IMR-90 (cell line): Measurements from ENCODE around the gene ALDH1L2. TPM values are rescaled to one million over a fixed set of nuclear protein-coding genes. Genes with fewer than 3 reads are reported as not detected.

Experiments used
- ATAC-seq: fragments of 200-7000 bp; cut with Tn5 transposase; 2 replicates; pipeline ENCODE4 v1.9.1; 2020; ENCODE audit warnings: low read depth, mild to moderate bottlenecking, moderate library complexity
- BruUV-seq: library from RNA; stranded (reverse); fragments of 400-500 nt; replicated peaks from 2 replicates; lab custom pipeline; 2021; lab: Mats Ljungman, UMichigan
- CTCF ChIA-PET: fragments of 300-600 bp; formaldehyde crosslinking; extraction: SDS; loops from one replicate; lab custom pipeline; 2021; ENCODE audit warnings: antibody characterized with exemption; lab: Yijun Ruan, JAX
- POLR2A ChIA-PET: fragments of 300-600 bp; sonication (Branson Sonifier 250); formaldehyde crosslinking; loops from one replicate; lab custom pipeline; 2022; ENCODE audit warnings: antibody characterized with exemption; ENCODE audit not compliant: unreplicated experiment; lab: Charles Lee
- DNase-seq: peaks from one replicate; pipeline ENCODE4 v3.0.0; 2013
- H2AFZ ChIP-seq: replicated peaks from 2 replicates; pipeline ENCODE3; 2013; ENCODE audit warnings: low read length, mild to moderate bottlenecking; ENCODE audit not compliant: poor library complexity
- H2AK5ac ChIP-seq: 2 replicates; pipeline ENCODE4 v1.6.1; 2013; ENCODE audit warnings: low read depth, low read length, inconsistent platforms
- H2AK9ac ChIP-seq: replicated peaks from 2 replicates; pipeline ENCODE3; 2013; ENCODE audit warnings: mild to moderate bottlenecking, low read depth, low read length, moderate library complexity; ENCODE audit not compliant: poor library complexity
- H2BK120ac ChIP-seq: 2 replicates; pipeline ENCODE4 v1.6.1; 2013; ENCODE audit warnings: low read depth, low read length, inconsistent platforms
- H2BK15ac ChIP-seq: 3 replicates; pipeline ENCODE4 v1.6.1; 2013; ENCODE audit warnings: low read depth, low read length, inconsistent platforms
- H2BK20ac ChIP-seq: 2 replicates; pipeline ENCODE4 v1.6.1; 2013; ENCODE audit warnings: low read depth, mild to moderate bottlenecking, inconsistent platforms, low read length, moderate library complexity
- H2BK5ac ChIP-seq: 2 replicates; pipeline ENCODE4 v1.6.1; 2013; ENCODE audit warnings: mild to moderate bottlenecking, low read depth, low read length, inconsistent platforms; ENCODE audit not compliant: poor library complexity, severe bottlenecking
- H3K14ac ChIP-seq: replicated peaks from 2 replicates; pipeline ENCODE4 v1.6.1; 2013; ENCODE audit warnings: low read depth, low read length, inconsistent platforms
- H3K18ac ChIP-seq: 2 replicates; pipeline ENCODE4 v1.6.1; 2013; ENCODE audit warnings: low read depth, low read length, control low read depth
- H3K23ac ChIP-seq: 2 replicates; pipeline ENCODE4 v1.6.1; 2013; ENCODE audit warnings: low read depth, low read length, inconsistent platforms
- H3K27ac ChIP-seq: 2 replicates; pipeline ENCODE4 v1.5.1; 2013; ENCODE audit warnings: mild to moderate bottlenecking, control low read depth, low read length; ENCODE audit not compliant: insufficient read depth
- H3K27me3 ChIP-seq: 2 replicates; pipeline ENCODE4 v1.6.1; 2013; ENCODE audit warnings: low read length; ENCODE audit not compliant: control insufficient read depth, insufficient read depth
- H3K36me3 ChIP-seq: 2 replicates; pipeline ENCODE4 v1.6.1; 2013; ENCODE audit warnings: low read length, mixed read lengths; ENCODE audit not compliant: control insufficient read depth, insufficient read depth
- H3K4ac ChIP-seq: 2 replicates; pipeline ENCODE4 v1.6.1; 2013; ENCODE audit warnings: low read depth, low read length, inconsistent platforms
- H3K4me1 ChIP-seq: 2 replicates; pipeline ENCODE4 v1.6.1; 2013; ENCODE audit warnings: low read length, mixed read lengths; ENCODE audit not compliant: control insufficient read depth, insufficient read depth
- H3K4me2 ChIP-seq: 2 replicates; pipeline ENCODE4 v1.6.1; 2013; ENCODE audit warnings: low read depth, mild to moderate bottlenecking, control low read depth, low read length, moderate library complexity
- H3K4me3 ChIP-seq: 2 replicates; pipeline ENCODE4 v1.5.1; 2013; ENCODE audit warnings: low read depth, mild to moderate bottlenecking, control low read depth, low read length, moderate library complexity; ENCODE audit not compliant: insufficient read depth
- H3K56ac ChIP-seq: 2 replicates; pipeline ENCODE4 v1.6.1; 2013; ENCODE audit warnings: low read length, inconsistent platforms; ENCODE audit not compliant: insufficient read depth; ENCODE audit errors: extremely low read depth
- H3K79me1 ChIP-seq, 2 experiments: 2 replicates each; pipeline ENCODE4 v1.6.1; 2013; ENCODE audit warnings: low read length in 2 of 2, inconsistent platforms in 1 of 2, low read depth in 1 of 2
- H3K9ac ChIP-seq: 2 replicates; pipeline ENCODE4 v1.6.1; 2013; ENCODE audit warnings: low read depth, low read length, control low read depth
- H3K9me1 ChIP-seq: 2 replicates; pipeline ENCODE4 v1.6.1; 2013; ENCODE audit warnings: low read length, inconsistent platforms; ENCODE audit not compliant: insufficient read depth
- H3K9me3 ChIP-seq: 2 replicates; pipeline ENCODE4 v1.6.1; 2013; ENCODE audit warnings: low read length; ENCODE audit not compliant: control insufficient read depth, insufficient read depth
- H4K20me1 ChIP-seq: 2 replicates; pipeline ENCODE4 v1.6.1; 2013; ENCODE audit warnings: low read length, inconsistent platforms; ENCODE audit not compliant: insufficient read depth
- H4K5ac ChIP-seq: 2 replicates; pipeline ENCODE4 v1.6.1; 2013; ENCODE audit warnings: mild to moderate bottlenecking, low read depth, low read length, control low read depth
- H4K8ac ChIP-seq, 2 experiments: 2 replicates each; pipeline ENCODE4 v1.6.1; 2013; ENCODE audit warnings: low read depth in 2 of 2, low read length in 2 of 2, control low read depth in 1 of 2, inconsistent platforms in 1 of 2
- H4K91ac ChIP-seq: 2 replicates; pipeline ENCODE4 v1.6.1; 2013; ENCODE audit warnings: low read depth, low read length, inconsistent platforms; ENCODE audit not compliant: insufficient read depth
- BHLHE40 ChIP-seq: fragments of 150-350 bp; IDR thresholded peaks from 2 replicates; pipeline ENCODE4 v1.6.1; 2016; ENCODE audit warnings: mild to moderate bottlenecking, low read depth, low read length
- CEBPB ChIP-seq: IDR thresholded peaks from 2 replicates; pipeline ENCODE4 v1.6.1; 2012; ENCODE audit warnings: low read depth, low read length, improper control_type of control experiment
- CHD1 ChIP-seq: IDR thresholded peaks from 2 replicates; pipeline ENCODE4 v1.6.1; 2012; ENCODE audit warnings: low read depth, low read length, improper control_type of control experiment
- FOS ChIP-seq: fragments of 150-350 bp; IDR thresholded peaks from 2 replicates; pipeline ENCODE4 v1.6.1; 2016; ENCODE audit warnings: low read depth, low read length
- MAFK ChIP-seq: IDR thresholded peaks from 2 replicates; pipeline ENCODE4 v1.6.1; 2012; ENCODE audit warnings: low read depth, low read length, improper control_type of control experiment
- MAZ ChIP-seq: IDR thresholded peaks from 2 replicates; pipeline ENCODE4 v1.6.1; 2012; ENCODE audit warnings: low read depth, mild to moderate bottlenecking, low read length, improper control_type of control experiment, moderate library complexity, borderline replicate concordance
- MXI1 ChIP-seq: IDR thresholded peaks from 2 replicates; pipeline ENCODE4 v1.6.1; 2012; ENCODE audit warnings: low read depth, mild to moderate bottlenecking, low read length, moderate library complexity, borderline replicate concordance
- NFE2L2 ChIP-seq: fragments of 150-350 bp; IDR thresholded peaks from 2 replicates; pipeline ENCODE4 v1.6.1; 2016; ENCODE audit warnings: low read depth, mild to moderate bottlenecking, low read length
- POLR2A ChIP-seq: IDR thresholded peaks from 2 replicates; pipeline ENCODE4 v1.6.1; 2012; ENCODE audit warnings: mild to moderate bottlenecking, low read depth, low read length
- RAD21 ChIP-seq: IDR thresholded peaks from 2 replicates; pipeline ENCODE4 v1.6.1; 2012; ENCODE audit warnings: low read length, improper control_type of control experiment
- RCOR1 ChIP-seq: IDR thresholded peaks from 2 replicates; pipeline ENCODE4 v1.6.1; 2012; ENCODE audit warnings: mild to moderate bottlenecking, low read length, improper control_type of control experiment; ENCODE audit not compliant: insufficient replicate concordance
- RFX5 ChIP-seq: IDR thresholded peaks from 2 replicates; pipeline ENCODE4 v1.8.0; 2012; ENCODE audit warnings: low read depth, mild to moderate bottlenecking, low read length, moderate library complexity
- SMC3 ChIP-seq: fragments of 150-350 bp; IDR thresholded peaks from 2 replicates; pipeline ENCODE4 v1.6.1; 2016; ENCODE audit warnings: low read depth, mild to moderate bottlenecking, antibody characterized with exemption, low read length, moderate library complexity
- WGBS, 2 experiments: methylation state at CpG; one replicate each; pipeline versions ENCODE4 v1.1.5 to v1.1.7; 2013; ENCODE audit warnings: missing lambda C conversion rate in 2 of 2; ENCODE audit not compliant: insufficient read length in 1 of 2; ENCODE audit errors: extremely low coverage in 2 of 2; 5-methylcytosine and 5-hydroxymethylcytosine counted together
- dilution Hi-C: fragments of 300-500 bp; cut with HindIII; formaldehyde crosslinking; loops from one replicate; pipeline ENCODE4 v1.14.3; 2018; ENCODE audit warnings: low sequenced_read_pairs; ENCODE audit not compliant: unreplicated experiment
- in situ Hi-C: fragments of 300-500 bp; cut with MboI; formaldehyde crosslinking; loops from 3 replicates; pipeline ENCODE4 v1.14.3; 2019; ENCODE audit warnings: low sequenced_read_pairs, inconsistent platforms, mixed read lengths
- intact Hi-C: fragments of 100-400 bp; cut with micrococcal nuclease; formaldehyde crosslinking; loops from 2 replicates; pipeline ENCODE4 v1.10.0; 2022
- polyA plus RNA-seq, 3 experiments: library from polyadenylated mRNA; depleted of rRNA; stranded (reverse); fragments of >200 nt; gene quantifications; 2 replicates each; pipeline ENCODE4 v1.2.3, GENCODE V29; 2012; ENCODE audit warnings: low replicate concordance in 1 of 3
- total RNA-seq: library from RNA; depleted of rRNA; stranded (reverse); fragments of >200 nt; gene quantifications from 2 replicates; pipeline ENCODE4 v1.2.3, GENCODE V29; 2012
- TF ChIP-seq, protein P1 (sequence below): fragments of 150-350 bp; IDR thresholded peaks from 2 replicates; pipeline ENCODE4 v1.6.1; 2016; ENCODE audit warnings: low read depth, mild to moderate bottlenecking, low read length, moderate library complexity, borderline replicate concordance
- TF ChIP-seq, protein P2 (sequence below): fragments of 150-350 bp; IDR thresholded peaks from 2 replicates; pipeline ENCODE4 v1.6.1; 2017; ENCODE audit warnings: mild to moderate bottlenecking, antibody characterized with exemption, low read length, low read depth
- TF ChIP-seq, protein P3 (sequence below): conservative IDR thresholded peaks from 2 replicates; pipeline ENCODE4 v1.5.1; 2012; ENCODE audit warnings: mild to moderate bottlenecking, low read depth, low read length, improper control_type of control experiment

Gene ALDH1L2
- total and polyA plus RNA-seq, 2 of the 4 experiments (the other 2 are of a cell fraction), result 21.1 to 22.8 TPM

DNA sequence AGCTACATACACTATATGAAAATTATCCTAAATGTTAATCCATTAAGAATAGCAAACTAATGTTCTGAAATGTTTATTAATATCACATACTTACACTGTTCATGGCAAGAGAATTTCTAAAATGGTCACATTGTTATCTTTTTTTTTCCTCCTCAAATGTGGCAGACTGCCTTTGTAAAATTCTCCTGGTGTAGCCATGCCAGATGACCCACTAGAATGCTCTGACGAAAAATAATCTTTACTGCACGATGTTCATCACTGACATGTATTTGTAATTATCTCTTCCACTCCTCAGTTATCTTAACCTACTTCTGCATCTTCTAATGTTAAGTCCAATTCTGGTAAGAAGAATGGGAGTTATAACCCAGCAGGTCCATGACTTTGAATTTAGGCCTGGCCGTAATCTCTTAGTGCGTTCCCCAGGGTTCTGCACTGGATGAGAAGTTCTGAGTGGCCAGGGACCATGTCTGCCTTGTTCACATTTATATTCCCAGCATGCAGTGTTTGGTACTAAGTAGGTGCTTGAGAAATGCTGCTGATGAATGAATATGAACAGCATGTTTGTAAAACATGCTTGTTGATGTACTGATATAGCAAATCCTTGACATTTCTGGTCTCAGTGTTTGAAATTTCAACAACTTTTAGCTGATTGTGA lies 51.4 kb downstream of the ALDH1L2 start:
- CTCF ChIA-PET, result no interaction called here
- Histone ChIP-seq H2BK20ac (no peak overlapping the region), H4K91ac (no peak overlapping the region), H3K9me1 (0 out of 2 replicates have a peak, but pooled peaks cover 3% of the 10 kb centered on the region), H3K36me3 (peaks cover 29% of the 10 kb centered on the region; the same call in 1 of the 2 replicates), H3K9ac (no peak overlapping the region), H4K8ac (no peak overlapping the region), H2AFZ (no peak overlapping the region), H2AK5ac (no peak overlapping the region), H3K27me3 (no peaks in the 10 kb centered on the region), H3K14ac (no peak overlapping the region), H2BK5ac (no peak overlapping the region), H3K4me2 (no peak overlapping the region), H3K9me3 (no peaks in the 10 kb centered on the region), H3K18ac (no peak overlapping the region), H2AK9ac (no peak overlapping the region), H3K79me1 (peaks cover 0 to 4% of the 10 kb centered on the region in 2 experiments; a peak in 1 of 4 replicates), H4K5ac (no peak overlapping the region), H3K27ac (no peak overlapping the region), H3K4me1 (no peaks in the 10 kb centered on the region; the same call in 1 of the 2 replicates), H3K4ac (no peak overlapping the region), H3K4me3 (no peak overlapping the region), H3K56ac (no peak overlapping the region), H4K20me1 (no peaks in the 10 kb centered on the region; the same call in 1 of the 2 replicates), H3K23ac (no peak overlapping the region), H2BK120ac (no peak overlapping the region), H2BK15ac (no peak overlapping the region)
- in situ Hi-C loops (no loop called here), intact Hi-C loops (no loop called here), dilution Hi-C loops (no loop called here)
- BruUV-seq, result no TSS peak
- WGBS, 2 experiments, result 60% methylated on average over 1 of the region's 4 CpGs; no CpG with 5 or more reads in 1 of the 2 experiments
- no peak for TF ChIP-seq RCOR1
- no peak for TF ChIP-seq CEBPB
- no peak for TF ChIP-seq MXI1
- no peak for TF ChIP-seq SMC3
- no peak for TF ChIP-seq RFX5
- no peak for TF ChIP-seq NFE2L2
- TF ChIP-seq, protein P1, sequence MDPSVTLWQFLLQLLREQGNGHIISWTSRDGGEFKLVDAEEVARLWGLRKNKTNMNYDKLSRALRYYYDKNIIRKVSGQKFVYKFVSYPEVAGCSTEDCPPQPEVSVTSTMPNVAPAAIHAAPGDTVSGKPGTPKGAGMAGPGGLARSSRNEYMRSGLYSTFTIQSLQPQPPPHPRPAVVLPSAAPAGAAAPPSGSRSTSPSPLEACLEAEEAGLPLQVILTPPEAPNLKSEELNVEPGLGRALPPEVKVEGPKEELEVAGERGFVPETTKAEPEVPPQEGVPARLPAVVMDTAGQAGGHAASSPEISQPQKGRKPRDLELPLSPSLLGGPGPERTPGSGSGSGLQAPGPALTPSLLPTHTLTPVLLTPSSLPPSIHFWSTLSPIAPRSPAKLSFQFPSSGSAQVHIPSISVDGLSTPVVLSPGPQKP, result no peak
- TF ChIP-seq MAZ, result no peak
- no peak for TF ChIP-seq FOS
- TF ChIP-seq, protein P2, sequence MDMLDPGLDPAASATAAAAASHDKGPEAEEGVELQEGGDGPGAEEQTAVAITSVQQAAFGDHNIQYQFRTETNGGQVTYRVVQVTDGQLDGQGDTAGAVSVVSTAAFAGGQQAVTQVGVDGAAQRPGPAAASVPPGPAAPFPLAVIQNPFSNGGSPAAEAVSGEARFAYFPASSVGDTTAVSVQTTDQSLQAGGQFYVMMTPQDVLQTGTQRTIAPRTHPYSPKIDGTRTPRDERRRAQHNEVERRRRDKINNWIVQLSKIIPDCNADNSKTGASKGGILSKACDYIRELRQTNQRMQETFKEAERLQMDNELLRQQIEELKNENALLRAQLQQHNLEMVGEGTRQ, result no peak
- TF ChIP-seq MAFK, result no peak
- TF ChIP-seq POLR2A, result no peak
- TF ChIP-seq RAD21, result no peak
- TF ChIP-seq, protein P3, sequence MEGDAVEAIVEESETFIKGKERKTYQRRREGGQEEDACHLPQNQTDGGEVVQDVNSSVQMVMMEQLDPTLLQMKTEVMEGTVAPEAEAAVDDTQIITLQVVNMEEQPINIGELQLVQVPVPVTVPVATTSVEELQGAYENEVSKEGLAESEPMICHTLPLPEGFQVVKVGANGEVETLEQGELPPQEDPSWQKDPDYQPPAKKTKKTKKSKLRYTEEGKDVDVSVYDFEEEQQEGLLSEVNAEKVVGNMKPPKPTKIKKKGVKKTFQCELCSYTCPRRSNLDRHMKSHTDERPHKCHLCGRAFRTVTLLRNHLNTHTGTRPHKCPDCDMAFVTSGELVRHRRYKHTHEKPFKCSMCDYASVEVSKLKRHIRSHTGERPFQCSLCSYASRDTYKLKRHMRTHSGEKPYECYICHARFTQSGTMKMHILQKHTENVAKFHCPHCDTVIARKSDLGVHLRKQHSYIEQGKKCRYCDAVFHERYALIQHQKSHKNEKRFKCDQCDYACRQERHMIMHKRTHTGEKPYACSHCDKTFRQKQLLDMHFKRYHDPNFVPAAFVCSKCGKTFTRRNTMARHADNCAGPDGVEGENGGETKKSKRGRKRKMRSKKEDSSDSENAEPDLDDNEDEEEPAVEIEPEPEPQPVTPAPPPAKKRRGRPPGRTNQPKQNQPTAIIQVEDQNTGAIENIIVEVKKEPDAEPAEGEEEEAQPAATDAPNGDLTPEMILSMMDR, result no peak
- no peak for TF ChIP-seq BHLHE40
- TF ChIP-seq CHD1, result no peak
- ATAC-seq, result peak; percentile 65
- POLR2A ChIA-PET, result no interaction called here
- peak; percentile 54 for DNase-seq
